ENCODE measurements around the gene PDHX.

GRCh38 chr11:34972366-34972765 is 55.9 kb downstream of the PDHX start:
- TF ChIP-seq EP300 (IDR thresholded peaks at IDR 0.05) (no peak), CTCF (IDR thresholded peaks at IDR 0.05) (no peak), POLR2A (IDR thresholded peaks at IDR 0.05) (no peak)

All from ovary (tissue), 3 donors.